PC-3 (cell line): Measurements from ENCODE around the gene MED6.

Experiments
- EZH2phosphoT487 ChIP-seq: fragments of 300-600 bp; sonication (generic); IDR thresholded peaks from 2 replicates; pipeline ENCODE4 v1.6.1; 2018; ENCODE audit warnings: mild to moderate bottlenecking, antibody characterized with exemption, low read length, borderline replicate concordance
- TF ChIP-seq, protein P1 (sequence below): fragments of 300-600 bp; sonication (generic); conservative IDR thresholded peaks from 2 replicates; pipeline ENCODE4 v1.5.1; 2017; ENCODE audit warnings: antibody characterized with exemption, low read depth, mild to moderate bottlenecking, low read length

GRCh38 chr14:70648346-70648745, 47.9 kb upstream of the MED6 start:
- TF ChIP-seq EZH2phosphoT487 = no peak
- TF ChIP-seq, protein P1, sequence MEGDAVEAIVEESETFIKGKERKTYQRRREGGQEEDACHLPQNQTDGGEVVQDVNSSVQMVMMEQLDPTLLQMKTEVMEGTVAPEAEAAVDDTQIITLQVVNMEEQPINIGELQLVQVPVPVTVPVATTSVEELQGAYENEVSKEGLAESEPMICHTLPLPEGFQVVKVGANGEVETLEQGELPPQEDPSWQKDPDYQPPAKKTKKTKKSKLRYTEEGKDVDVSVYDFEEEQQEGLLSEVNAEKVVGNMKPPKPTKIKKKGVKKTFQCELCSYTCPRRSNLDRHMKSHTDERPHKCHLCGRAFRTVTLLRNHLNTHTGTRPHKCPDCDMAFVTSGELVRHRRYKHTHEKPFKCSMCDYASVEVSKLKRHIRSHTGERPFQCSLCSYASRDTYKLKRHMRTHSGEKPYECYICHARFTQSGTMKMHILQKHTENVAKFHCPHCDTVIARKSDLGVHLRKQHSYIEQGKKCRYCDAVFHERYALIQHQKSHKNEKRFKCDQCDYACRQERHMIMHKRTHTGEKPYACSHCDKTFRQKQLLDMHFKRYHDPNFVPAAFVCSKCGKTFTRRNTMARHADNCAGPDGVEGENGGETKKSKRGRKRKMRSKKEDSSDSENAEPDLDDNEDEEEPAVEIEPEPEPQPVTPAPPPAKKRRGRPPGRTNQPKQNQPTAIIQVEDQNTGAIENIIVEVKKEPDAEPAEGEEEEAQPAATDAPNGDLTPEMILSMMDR = no peak
